Endothelial cell of umbilical vein (primary cell): ENCODE data around the gene PANX2.

ENCODE experiments used
- CTCF ChIP-seq, 2 donors: IDR thresholded peaks; 1 replicate in 1 of 2; 2 replicates in 1 of 2; pipeline ENCODE4 v1.5.1; 2011; ENCODE audit warnings: low read length in 2 of 2, mild to moderate bottlenecking in 2 of 2, moderate library complexity in 2 of 2, control low read depth in 1 of 2, inconsistent platforms in 1 of 2, low read depth in 1 of 2; ENCODE audit not compliant: insufficient read depth in 1 of 2; ENCODE audit errors: extremely low read depth in 1 of 2
- EZH2 ChIP-seq: IDR thresholded peaks from 2 replicates; pipeline ENCODE4 v1.6.1; 2012; ENCODE audit warnings: borderline replicate concordance, low read depth, mild to moderate bottlenecking, moderate library complexity, low read length, inconsistent platforms; ENCODE audit not compliant: severe bottlenecking
- GATA2 ChIP-seq: IDR thresholded peaks from 2 replicates; pipeline ENCODE4 v1.7.0; 2011; ENCODE audit warnings: low read depth, mild to moderate bottlenecking, moderate library complexity, mixed read lengths, low read length; ENCODE audit not compliant: insufficient read length, insufficient read depth
- MAX ChIP-seq: IDR thresholded peaks from 2 replicates; pipeline ENCODE4 v1.6.1; 2011; ENCODE audit not compliant: insufficient read depth, insufficient read length
- POLR2A ChIP-seq: IDR thresholded peaks from 2 replicates; pipeline ENCODE4 v1.6.1; 2012; ENCODE audit warnings: low read depth, mild to moderate bottlenecking, control low read depth, low read length

- TF ChIP-seq GATA2 (no peak), CTCF (IDR thresholded peaks at IDR 0.05; ENCODE audit: extremely low read depth in 1 of 2, insufficient read depth in 1 of 2, low read depth in 1 of 2, low read length in 2 of 2) (no peak), EZH2 (no peak), POLR2A (no peak), MAX (no peak)
These were observed 32.8 kb downstream of the PANX2 start for GRCh38 chr22:50203288-50203687.
